Endometrial microvascular endothelial cells (primary cell): ENCODE results near the gene PTPN11. TPM values are rescaled to one million over a fixed set of nuclear protein-coding genes. Genes with fewer than 3 reads are reported as not detected.
"Not testable (repeated sequence)": the region's sequence is repeated elsewhere in the genome, so short reads cannot be mapped to it uniquely, and the experiment has no call there.

Experiments used
- in situ Hi-C: cut with HindIII; loops from 2 replicates; pipeline ENCODE4 v1.10.0; 2017; ENCODE audit warnings: low sequenced_read_pairs, low pct_unique_long_range_greater_than_20kb; ENCODE audit errors: inconsistent ontology term
- total RNA-seq: library from RNA; depleted of rRNA; stranded (reverse); fragments of >200 nt; gene quantifications from one replicate; pipeline ENCODE4 v1.2.3, GENCODE V29; 2015; ENCODE audit errors: inconsistent ontology term

The PTPN11 gene
- total RNA-seq, 1 donor from 2014 or later: 76.1 TPM

DNA sequence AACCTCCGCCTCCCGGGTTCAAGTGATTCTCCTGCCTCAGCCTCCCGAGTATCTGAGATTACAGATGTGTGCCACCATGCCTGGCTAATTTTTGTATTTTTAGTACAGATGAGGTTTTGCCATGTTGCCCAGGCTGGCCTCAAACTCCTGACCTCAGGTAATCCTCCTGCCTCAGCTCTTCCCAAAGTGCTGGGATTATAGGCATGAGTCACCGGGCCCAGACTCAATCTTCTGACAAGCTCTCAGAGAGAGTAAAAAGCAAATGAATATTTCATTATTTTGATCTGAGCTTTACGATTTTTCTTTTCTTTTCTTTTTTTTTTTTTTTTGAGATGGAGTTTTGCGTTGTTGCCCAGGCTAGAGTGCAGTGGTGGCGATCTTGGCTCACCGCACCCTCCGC lies 21.9 kb downstream of the PTPN11 start:
- in situ Hi-C loops: not testable (repeated sequence)

DNA sequence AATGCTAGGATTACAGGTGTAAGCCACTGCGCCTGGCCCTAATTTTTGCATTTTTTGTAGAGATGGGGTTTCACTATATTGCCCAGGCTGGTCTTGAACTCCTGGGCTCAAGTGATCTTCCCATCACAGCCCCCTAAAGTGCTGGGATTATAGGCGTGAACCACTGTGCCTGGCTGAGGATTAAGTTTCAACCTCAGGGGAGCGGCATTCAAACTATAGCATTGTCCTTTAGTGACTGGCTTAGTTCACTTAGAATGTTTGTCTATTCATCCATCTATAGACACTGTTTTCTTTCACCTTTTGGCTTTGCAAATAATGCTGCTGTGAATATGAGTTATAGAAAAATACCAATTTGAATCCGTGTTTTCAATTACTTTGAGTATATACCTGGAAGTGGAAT lies 25.2 kb downstream of the PTPN11 start:
- in situ Hi-C loops: no loop called here

DNA sequence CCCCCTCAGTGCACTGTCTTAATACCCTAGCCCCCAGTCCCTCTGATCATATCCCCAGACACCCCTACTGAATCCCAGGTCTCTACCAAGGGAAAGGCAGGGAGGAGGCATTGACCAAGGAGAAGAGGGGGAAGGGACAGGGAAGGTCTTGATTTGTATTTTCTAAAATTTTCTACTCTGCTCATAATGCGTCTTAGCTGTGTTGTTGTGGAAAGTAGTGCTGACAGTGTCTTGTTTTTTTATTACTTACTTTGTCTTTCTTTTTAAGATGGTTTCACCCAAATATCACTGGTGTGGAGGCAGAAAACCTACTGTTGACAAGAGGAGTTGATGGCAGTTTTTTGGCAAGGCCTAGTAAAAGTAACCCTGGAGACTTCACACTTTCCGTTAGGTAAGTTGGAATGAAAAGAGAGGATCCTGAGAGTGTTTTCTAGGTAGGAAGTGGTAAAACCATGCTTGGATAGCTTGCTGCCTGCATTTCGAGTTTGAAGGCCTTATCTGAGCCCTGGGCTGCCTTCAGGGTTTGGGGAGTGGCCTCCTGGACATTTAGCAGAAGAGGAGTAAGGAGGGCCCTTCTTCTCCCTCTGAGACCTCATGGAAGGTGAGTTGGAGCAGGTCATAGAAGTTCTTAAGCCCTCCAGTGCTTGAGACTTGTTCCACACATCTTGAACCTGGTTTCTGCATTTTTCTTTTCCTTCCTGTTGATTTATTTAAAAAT lies 27.4 kb downstream of the PTPN11 start:
- in situ Hi-C loops: no loop called here

DNA sequence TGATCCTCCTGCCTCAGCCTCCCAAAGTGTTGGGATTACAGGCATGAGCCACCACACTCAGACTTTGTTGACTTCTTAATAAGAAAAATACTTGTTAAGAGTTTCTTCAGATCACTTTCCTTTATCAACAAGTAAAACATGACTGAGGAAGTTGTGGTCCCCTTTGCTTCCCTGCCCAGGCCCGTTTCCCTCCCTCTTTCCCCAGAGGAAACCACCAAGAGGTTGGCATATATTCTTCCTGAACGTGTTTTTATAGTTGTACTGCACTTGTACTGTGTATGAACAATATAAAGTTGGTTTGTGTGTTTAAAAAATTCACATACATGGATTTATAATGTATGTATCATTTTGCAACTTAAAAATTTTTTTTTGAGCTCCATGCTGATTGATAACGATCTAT lies 28.4 kb downstream of the PTPN11 start:
- in situ Hi-C loops: no loop called here

DNA sequence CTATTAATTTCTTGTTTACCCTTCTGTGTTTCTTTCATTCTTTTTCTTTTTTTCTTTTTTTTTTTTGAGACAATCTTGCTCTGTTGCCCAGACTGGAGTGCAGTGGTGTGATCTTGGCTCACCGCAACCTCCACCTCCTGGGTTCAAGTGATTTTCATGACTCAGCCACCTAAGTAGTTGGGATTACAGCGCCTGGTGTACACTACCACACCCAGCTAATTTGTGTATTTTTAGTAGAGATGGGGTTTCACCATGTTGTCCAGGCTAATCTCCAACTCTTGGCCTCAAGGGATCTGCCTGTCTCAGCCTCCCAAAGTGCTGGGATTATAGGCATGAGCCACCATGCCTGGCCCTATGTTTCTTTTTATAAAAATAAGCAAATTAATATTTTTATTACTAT lies 29.4 kb downstream of the PTPN11 start:
- in situ Hi-C loops: not testable (repeated sequence)

DNA sequence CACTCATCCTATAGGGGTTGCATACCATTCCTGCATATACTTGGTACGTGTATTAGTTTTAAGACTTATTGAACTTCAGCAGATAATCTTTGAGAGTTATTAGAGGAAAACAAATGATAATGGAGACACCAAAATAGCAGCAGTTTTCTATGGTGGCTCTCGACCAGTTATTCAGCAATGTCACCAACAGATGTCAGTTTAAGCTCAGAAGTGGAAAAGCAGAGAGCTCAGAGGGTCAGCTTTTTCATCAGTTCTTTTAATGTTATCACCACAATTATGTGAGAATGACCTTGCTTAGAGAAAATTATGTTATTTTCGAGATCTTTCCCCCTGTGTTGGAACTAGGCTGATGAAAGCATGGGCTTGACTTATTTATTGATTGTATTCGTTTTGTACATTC lies 32.0 kb downstream of the PTPN11 start:
- in situ Hi-C loops: no loop called here

DNA sequence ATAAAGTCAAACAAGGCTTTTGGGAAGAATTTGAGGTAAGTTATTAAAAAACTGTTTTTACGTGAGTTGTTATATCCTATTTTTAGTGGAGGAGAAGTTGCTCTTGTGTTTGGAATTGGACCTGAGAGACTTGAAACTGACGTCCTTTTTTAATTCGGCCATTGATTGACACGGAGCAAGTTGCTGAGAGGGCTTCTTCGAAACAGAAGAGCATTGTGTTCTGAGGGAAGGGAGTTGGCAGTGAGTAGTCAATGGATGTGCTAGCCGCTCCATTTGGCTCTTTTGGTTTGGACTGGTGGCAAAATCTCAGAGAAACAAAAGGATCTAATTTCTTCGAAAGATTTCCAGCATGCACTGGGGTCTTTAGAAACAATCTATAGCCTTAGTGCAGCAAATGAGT lies 37.3 kb downstream of the PTPN11 start:
- in situ Hi-C loops: no loop called here

DNA sequence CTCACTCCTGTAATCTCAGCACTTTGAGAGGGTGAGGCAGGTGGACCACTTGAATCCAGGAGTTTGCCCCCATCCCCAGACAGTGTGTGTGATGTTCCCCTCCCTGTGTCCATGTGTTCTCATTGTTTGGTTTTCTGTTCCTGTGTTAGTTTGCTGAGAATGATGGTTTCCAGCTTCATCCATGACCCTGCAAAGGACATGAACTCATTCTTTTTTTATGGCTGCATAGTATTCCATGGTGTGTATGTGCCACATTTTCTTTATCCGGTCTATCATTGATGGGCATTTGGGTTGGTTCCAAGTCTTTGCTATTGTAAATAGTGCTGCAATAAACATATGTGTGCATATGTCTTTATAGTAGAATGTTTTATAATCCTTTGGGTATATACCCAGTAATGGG lies 38.4 kb downstream of the PTPN11 start:
- in situ Hi-C loops: not testable (repeated sequence)

DNA sequence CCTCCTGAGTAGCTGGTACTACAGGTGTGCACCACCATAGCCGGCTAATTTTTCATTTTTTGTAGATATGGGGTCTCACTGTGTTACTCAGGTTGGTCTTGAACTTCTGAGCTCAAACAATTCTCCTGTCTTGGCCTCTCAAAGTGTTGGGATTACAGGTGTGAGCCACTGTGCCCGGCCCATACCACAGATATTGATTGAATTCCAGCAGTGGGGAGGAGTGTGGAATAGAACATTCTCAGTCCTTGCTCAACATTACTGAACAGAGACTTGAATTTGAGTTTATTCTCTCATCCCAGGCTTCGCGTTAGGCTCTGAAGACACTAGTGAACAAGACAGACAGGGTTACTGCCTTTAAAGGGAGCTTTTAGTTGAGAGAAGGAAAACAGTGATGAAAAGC lies 39.6 kb downstream of the PTPN11 start:
- in situ Hi-C loops: no loop called here

DNA sequence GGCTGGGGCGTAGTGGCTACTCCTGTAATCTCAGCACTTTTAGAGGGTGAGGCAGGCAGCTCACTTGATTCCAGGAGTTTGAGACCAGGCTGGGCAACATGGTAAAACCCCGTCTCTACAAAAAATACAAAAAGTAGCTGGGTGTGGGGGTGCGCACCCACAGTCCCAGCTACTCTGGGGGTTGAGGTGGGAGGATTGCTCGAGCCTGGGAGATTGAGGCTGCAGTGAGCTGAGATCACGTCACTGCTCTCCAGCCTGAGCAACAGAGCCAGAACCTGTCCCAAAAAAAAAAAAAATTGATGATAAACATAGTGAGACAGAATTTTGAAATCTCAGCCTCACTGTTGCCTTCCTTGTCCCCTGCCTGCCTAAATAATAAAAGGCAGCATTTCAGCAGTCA lies 40.0 kb downstream of the PTPN11 start:
- in situ Hi-C loops: no loop called here

DNA sequence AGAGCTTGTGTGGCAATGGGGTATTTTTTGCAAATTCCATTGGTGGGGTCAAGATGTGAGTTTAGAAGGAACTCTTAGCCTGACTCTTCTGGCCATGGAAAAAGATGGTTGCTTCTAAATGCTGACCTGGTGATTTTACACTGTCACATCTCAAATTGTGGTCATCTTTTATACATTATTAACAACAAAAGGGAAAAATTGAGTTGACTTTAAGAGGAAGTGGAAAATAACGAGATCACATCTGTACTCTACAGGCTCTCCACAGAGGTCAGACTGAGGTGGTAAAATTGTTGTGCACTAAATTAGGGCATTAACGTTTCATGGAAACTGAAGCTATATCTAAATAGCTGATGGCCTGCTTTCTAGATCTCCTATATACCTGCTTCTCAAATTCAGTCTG lies 44.7 kb downstream of the PTPN11 start:
- in situ Hi-C loops: no loop called here

DNA sequence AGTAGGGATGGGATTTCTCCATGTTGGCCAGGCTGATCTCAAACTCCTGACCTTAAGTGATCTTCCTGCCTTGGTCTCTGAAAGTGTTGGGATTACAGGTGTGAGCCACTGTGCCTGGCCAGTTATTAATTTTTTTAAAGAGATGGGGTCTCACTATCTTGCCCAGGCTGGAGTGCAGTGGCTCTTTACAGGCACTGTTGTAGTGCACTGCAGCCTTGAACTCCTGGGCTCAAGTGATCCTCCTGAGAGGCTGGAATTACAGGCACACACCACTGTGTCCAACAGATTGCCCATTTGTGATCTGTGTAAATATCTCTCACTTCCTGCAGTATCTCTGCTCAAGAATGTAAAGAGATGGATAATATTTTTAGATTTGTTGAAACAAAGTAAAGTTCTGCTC lies 45.9 kb downstream of the PTPN11 start:
- in situ Hi-C loops: no loop called here

DNA sequence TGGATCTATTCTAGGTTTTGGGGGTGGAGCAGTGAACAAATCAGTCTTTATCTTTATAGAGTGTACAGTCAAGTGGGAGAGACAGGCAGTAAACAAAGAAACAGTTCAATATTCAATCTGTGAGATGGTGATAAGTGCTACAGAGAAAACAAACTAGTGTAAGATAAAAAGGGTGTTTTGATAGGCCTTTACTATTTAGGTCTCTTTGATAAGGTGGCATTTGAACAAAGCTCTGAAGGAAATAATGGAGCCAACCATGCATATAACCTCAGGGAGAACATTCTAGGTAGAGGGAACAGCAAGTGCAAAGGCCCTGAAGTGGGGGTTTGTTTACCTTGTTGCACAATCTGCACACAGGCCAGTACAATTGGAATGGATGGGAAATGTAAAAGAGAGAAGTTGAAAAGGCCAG lies 47.3 kb downstream of the PTPN11 start:
- in situ Hi-C loops: no loop called here

DNA sequence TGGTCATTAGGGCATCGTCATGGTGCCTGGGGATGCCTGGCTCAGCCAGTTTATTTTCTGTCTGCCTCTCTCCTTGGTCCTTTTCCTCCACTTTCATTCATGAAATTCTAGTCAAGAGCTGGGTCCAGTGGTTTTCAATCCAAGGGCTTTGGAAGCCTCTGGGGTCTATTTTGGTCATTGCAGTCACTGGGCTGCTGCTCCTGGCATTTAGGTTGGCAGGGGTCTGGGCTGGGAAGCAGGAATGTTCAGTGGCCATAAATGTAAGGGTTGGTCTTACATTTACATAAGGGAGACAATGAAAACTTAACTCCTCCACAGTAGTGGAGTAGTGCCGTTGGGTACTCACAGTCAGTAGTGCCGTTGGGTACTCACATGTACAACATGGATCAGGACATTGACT lies 48.1 kb downstream of the PTPN11 start:
- in situ Hi-C loops: no loop called here

DNA sequence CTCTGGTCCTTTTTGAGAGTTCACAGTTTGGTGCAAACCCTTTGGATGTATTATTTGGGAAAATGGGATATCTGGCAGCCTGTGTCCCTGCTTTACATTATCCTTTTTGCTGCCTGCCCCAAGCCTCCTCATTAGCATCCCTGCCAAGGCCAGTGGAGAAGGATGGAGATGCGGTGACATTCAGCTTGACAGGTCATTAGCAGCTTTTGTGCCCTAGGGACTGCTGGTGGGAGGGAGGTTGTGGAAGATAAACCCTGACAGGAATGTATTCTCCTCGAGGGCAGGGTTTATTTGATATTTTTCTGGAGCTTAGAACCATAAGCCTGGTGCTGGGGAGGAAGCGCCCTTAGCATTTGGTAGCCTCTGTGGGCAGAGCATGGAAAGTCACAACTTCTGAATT lies 49.3 kb downstream of the PTPN11 start:
- in situ Hi-C loops: no loop called here

DNA sequence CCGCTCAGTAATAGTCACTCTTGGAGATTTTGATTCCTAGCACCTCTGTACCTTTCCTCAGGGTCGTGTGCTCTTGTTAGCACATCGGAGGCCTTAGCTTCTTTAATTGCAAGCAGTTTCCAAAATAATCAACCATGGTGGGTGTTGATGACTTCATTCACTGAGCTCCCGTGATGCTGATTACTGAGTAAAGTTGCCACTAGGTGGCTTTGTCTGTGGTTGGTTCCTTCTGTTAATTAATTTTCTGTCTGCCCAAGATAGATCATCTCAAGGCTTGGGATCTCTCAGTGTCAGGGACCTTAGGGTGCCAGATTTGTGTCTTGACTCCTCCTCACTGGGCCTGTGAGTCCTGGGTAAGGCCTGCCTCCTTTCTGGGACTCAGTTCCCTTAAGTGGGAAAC lies 54.3 kb downstream of the PTPN11 start:
- in situ Hi-C loops: no loop called here

DNA sequence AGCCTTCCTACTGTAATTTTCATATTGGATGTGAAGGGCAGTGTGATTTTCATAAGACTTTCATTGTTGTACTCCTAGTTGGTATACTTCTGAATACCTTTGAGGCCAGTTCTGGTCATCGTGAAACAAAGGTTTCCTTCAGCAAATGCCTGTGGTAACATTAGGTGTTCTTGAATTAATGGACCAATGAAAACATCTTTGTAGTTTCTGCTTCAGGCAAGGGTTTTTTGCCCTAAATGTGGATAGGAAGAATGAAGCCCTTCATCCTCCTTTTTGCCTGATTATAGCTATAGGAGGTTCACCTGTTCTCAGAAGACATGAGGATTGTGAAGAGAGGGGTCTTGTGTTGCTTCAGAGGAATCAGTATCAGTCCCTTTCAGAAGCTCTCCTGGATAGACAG lies 60.7 kb downstream of the PTPN11 start:
- in situ Hi-C loops: no loop called here

DNA sequence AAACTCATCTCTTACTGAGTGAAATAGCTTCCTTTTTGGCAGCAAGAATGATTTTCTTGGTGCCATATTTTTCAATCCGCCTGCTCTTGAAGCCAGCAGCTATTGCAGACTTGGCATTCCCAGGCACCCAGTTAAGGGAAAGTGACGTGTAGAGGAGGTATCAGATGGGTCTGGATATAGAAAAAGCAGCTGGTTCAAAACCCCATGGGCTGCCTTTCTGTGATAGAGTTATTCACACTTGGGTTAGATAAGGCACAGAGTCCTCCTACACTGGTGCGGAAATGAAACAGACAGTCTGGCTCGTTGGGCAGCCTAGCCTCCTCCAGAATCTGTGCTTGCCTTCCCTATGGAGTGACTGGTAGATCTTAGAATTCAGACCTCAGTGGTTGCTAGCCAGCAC lies 62.2 kb downstream of the PTPN11 start:
- in situ Hi-C loops: no loop called here

DNA sequence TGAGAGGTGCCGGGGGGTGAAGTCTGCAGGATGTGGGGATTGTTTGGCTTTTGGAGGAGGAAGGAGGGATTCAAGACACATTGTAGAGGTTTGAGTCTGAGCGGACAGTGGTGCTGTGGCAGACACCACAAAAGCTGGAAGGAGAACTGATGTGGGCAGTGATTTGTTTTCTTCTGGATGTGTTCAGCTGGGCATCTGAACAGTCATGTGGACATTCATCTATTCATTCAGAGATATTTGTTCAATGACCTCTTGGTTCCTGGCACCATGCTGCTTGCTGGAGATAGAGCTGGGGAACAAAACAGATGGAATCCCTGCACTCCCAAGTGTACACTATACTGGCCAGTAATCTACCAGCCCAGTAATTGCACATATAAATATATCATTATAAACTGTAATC lies 64.0 kb downstream of the PTPN11 start:
- in situ Hi-C loops: no loop called here

DNA sequence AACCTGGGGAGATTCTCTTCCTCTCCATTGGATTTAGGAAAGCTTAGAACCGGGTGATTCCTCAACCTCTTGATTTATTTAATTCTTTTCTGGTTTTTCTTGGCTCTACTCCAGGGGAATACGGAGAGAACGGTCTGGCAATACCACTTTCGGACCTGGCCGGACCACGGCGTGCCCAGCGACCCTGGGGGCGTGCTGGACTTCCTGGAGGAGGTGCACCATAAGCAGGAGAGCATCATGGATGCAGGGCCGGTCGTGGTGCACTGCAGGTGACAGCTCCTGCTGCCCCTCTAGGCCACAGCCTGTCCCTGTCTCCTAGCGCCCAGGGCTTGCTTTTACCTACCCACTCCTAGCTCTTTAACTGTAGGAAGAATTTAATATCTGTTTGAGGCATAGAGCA lies 67.6 kb downstream of the PTPN11 start:
- in situ Hi-C loops: no loop called here

DNA sequence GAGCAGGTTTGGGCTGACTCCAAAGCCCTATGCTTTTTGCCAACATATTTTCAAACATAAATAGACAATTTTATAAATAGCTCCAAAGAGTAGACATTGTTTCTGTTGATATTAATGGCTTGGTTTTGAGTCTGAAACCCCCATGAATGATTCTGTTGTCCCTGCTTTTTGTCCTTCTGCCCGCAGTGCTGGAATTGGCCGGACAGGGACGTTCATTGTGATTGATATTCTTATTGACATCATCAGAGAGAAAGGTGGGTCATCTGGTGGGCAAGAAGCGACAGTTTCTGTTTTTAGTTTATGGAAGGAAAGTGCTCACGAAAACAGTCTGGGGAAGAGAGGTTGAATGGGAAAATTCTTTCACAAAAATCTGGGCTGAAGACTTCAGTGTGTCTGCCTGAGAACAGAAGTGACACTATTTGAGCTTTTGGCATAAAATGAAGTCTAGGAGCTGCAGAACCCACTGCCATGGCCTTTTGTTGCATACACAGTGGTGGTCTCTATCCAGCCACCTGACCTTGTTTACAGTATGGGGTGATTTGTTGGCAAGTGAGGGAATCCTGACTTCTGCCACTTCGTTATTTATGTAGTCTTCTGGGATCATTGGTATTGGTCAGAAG lies 69.6 kb downstream of the PTPN11 start:
- in situ Hi-C loops: no loop called here
